NOMO-1 (cell line): ENCODE data around the gene SCO1.

Source experiments
- DNase-seq, 2 experiments: peaks; one replicate each; lab custom pipeline; 2025; ENCODE audit not compliant: unreplicated experiment in 2 of 2; lab: John Stamatoyannopoulos, UW

Gene SCO1

GRCh38 chr17:10657879-10658278 is 39.5 kb downstream of the SCO1 start:
- DNase-seq, result no peak

GRCh38 chr17:10657148-10657547 is 40.2 kb downstream of the SCO1 start, which contains the start of gene MYH3:
TSS of gene MYH3 (minus strand) at chr17:10657309. CDS start at chr17:10655064, 2,245 bp downstream.
- DNase-seq, result no peak

DNA sequence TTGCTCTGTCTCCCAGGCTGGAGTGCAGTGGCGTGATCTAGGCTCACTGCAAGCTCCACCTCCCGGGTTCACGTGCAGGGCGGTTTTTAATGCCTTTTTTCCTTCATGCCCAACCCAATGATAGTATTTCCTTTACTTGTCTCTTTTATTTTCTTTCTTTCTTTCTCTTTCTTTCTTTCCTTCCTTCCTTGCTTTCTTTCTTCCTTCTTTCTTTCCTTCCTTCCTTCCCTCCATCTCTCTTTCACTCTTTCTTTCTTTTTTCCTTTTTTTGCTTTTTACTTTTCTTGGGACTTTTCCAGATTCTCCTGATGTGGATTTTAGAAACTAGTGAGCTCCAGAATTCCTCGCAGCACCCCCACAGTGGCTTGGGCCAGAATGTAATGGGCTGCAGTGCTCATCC is 43.3 kb downstream of the SCO1 start:
- DNase-seq, result no peak

DNA sequence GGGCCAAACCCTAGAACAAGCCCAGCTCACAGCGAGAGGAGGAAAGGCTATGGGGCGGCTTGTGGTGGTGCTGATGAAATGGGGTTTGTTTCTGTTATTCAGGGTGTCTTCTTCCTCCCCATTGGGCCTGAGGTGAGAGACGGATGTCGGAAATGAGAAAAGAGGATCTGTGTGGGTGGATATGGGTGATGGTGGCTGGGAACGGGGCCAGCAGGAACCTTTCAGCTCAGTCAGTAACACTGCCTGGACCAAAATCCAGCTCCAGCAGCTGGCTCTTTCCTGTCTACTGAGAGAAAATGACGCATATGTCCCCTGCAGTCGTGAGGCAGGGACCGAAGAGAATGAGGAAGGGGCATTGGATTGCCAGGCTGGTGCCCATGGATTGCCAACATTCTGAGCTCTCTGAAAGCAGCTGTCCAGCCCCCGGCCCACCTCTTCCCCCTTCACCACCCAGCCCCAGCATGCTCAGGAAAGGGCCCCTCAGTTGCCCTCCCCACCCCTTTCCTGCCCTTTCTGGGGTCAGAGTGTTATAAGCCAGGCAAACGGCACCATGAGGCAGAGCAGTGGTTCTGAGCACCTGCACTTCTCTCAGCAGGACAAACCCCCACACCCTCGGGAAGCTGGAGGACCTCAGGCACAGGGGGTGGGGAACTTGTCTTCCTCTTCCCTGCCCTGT is 44.2 kb downstream of the SCO1 start:
- DNase-seq, result no peak

DNA sequence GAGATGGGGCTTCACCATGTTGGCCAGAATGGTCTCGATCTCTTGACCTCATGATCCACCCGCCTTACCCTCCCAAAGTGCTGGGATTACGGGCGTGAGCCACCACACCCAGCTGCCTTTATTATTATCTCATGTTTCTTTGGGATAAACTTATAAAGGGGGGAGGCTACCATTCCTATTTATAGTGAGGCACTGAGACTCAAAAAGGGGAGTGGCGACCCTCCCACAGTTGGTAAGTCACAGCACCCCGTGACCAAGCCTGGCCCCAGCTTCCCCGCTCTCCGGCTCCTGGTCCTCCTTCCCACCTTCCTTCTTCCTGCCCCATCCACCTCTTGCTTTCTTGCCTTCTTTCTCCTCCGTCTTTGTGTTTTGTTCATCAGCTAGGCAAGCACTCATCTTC is 45.4 kb downstream of the SCO1 start:
- DNase-seq, result no peak

- DNase-seq, result no peak
Measured at GRCh38 chr17:10649602-10650001, 47.7 kb downstream of the SCO1 start.

GRCh38 chr17:10648956-10649355 is 48.4 kb downstream of the SCO1 start:
- no peak for DNase-seq

GRCh38 chr17:10648381-10648780 is 49.0 kb downstream of the SCO1 start:
- DNase-seq, result no peak

GRCh38 chr17:10646392-10646990 is 50.8 kb downstream of the SCO1 start:
- peak; percentile 16 to 54 for DNase-seq

DNA sequence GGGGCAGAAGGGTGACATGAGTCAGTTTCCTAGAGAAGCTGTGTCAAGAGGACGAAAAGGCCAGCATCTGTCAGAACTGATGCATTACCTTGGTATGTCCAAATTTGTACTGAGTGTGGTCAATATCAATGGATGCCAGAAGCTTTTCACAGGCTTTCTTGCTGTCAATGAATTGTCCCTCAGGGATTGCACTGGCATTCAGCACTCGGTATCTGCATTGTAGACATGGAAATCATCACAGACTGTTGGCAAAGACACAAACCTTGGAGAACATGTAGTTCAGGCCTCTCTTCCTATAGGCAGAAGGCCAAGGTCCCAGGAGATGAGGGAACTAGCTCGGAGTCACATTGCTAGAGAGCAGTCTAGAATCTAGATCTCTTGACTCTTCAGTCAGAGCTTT is 56.9 kb downstream of the SCO1 start:
- DNase-seq, result no peak

GRCh38 chr17:10638151-10638550 is 59.2 kb downstream of the SCO1 start:
- DNase-seq, result no peak

DNA sequence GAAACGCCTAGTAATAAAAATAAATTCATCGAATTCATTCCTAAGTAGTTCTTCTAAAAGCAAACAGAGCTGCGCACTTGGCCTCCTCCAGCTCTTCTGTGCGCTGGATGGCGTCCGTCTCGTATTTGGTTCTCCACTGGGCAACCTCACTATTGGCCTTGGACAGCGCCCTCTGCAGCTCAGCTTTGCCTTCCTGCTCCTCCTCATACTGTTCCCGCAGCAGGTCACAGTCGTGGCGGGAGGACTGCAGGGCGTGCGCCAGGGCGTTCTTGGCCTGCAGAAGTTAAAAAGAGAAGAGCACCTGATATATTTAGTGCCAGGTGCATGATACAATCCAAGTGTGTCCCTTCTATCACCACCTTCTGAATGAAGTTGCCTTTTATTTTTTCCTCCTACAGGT is 62.0 kb downstream of the SCO1 start:
- DNase-seq, result no peak

DNA sequence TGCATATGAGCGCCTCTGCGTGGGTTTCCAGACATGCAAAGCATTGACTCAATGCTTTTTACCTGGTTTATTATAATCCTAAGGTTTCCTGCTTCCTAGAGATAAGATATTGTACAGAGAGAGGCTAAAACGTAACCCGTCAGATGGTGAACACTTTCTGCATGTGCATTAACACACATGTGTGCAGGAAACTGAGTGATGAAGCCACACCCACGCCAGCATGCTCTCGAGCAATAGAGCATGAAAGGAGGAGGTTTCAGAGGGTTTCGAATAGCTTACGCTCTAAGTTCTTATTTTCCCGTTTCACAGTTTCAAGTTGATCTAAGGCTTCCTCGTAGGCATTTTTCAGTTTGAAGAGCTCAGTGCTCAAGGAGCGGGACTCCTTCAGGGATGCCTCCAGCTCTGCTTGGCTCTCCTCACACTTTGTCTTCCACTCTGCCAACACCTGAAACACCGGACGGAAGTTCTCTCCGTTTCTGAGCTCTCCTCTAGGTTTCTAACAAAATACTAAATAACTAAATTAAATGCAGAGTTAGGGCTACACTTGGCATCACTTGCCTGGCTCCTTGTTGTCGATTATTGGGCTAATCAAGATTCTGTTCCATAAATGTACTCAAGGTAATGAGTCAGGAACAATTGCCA is 63.5 kb downstream of the SCO1 start:
- DNase-seq, result no peak

GRCh38 chr17:10631701-10632100 is 65.6 kb downstream of the SCO1 start:
- DNase-seq, result no peak

DNA sequence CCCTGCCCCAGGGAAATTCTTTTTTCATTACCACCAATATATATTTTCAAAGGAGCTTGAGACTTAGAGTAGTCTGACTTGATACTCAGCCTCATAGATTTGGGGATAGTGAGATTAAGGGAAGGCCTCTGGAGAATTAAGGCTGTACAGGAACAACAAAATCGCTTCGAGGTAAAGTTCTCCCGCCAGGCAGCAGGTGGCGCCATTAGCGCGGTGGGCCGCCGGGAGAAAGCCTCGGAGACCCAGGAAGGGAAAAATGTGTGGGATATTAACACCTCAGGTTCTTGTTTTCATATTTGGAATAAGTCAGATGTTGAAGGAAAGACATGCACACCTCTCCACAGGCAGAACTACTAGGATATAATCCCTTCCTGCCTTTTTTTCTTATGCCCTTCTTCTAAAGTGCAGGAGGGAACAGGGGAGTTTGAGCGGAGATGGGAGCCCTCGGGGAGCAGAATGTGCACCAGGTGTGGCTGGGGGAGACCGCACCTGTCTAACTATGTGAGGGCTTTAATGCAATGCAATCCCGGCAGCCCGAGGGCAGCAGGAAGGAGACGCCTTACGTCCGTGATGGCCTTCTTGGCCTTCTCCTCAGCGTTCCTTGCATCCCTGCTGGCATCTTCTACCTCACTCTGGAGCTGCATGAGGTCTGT is 66.2 kb downstream of the SCO1 start:
- DNase-seq, result no peak

- no peak for DNase-seq
Measured at GRCh38 chr17:10629706-10630105, 67.6 kb downstream of the SCO1 start.

GRCh38 chr17:10628756-10629155 is 68.6 kb downstream of the SCO1 start:
- DNase-seq, result no peak

DNA sequence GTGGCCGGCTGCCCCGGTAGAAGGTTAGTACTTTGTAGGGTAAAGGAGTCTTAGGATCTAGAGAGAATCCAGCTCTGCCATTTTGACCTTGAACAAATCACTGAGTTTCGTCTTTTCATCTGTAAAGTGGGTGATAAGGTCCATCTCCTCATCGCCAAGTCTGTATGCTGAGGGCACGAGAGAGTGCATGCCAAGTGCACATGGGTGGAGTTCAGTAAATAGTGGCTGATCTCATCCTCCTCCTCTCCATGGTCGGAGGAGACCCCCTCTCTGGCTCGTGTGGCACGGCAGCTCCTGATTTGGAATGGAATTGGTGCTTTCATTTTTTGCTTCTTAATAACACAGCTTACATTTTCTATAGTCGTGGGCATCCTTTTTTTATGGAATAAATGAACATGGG is 70.9 kb downstream of the SCO1 start:
- DNase-seq, result no peak

- no peak for DNase-seq
Measured at GRCh38 chr17:10624969-10625368, 72.4 kb downstream of the SCO1 start.

DNA sequence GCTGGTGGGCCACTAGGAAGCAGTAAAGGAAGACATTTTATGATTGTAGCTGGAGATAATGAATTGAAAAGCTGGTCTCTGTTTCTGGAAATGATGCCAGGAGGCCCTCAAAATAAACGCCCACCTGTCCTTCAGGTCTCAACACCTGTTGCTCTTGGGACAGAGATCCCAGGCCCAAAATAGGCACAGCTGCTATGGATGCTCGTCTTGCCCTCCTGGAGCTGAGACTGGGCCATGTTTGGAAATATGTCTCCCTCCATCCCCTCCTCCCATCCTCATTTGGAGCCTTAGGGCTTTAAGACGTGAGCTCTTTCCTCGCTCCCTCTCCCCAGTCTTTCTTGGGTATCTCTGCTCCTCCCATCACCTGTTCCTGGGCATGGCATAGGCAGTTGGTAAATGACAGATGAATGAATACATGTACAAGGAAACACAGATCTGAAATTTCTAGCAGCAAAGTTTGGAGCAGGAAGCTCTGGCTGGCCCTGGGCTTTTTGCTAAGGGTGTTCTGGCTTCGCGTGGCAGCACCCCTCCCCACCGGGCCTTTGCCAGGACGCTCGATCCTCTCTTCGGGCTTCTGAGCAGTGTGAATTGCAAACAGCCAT is 73.5 kb downstream of the SCO1 start:
- no peak for DNase-seq
